Progenitor cell of endocrine pancreas (in vitro differentiated cells): Measurements from ENCODE around the gene NAV2. TPM values are rescaled to one million over a fixed set of nuclear protein-coding genes. Genes with fewer than 3 reads are reported as not detected.

Experiments used
- DNase-seq: peaks from one replicate; pipeline ENCODE4 v3.0.0; 2021; ENCODE audit warnings: low spot score; ENCODE audit not compliant: unreplicated experiment
- H3K27ac Mint-ChIP-seq: 2 replicates; pipeline ENCODE4 v1.8.0; 2021; ENCODE audit warnings: mild to moderate bottlenecking, moderate library complexity, mixed read lengths
- H3K27me3 Mint-ChIP-seq: 2 replicates; pipeline ENCODE4 v1.8.0; 2021; ENCODE audit warnings: mixed read lengths
- H3K36me3 Mint-ChIP-seq: 2 replicates; pipeline ENCODE4 v1.8.0; 2022; ENCODE audit warnings: mixed read lengths; ENCODE audit not compliant: insufficient read depth
- H3K4me1 Mint-ChIP-seq: 2 replicates; pipeline ENCODE4 v1.8.0; 2021; ENCODE audit warnings: low read depth, mixed read lengths
- H3K4me3 Mint-ChIP-seq: 2 replicates; pipeline ENCODE4 v1.8.0; 2021; ENCODE audit warnings: low read depth, mild to moderate bottlenecking, moderate library complexity, mixed read lengths
- H3K9me3 Mint-ChIP-seq: 2 replicates; pipeline ENCODE4 v1.8.0; 2021; ENCODE audit warnings: low read depth, mixed read lengths
- CTCF ChIP-seq: fragments of 200-600 bp; sonication (generic); IDR thresholded peaks from one replicate; pipeline ENCODE4 v1.5.0; 2021; ENCODE audit warnings: antibody characterized with exemption, mild to moderate bottlenecking; ENCODE audit not compliant: unreplicated experiment
- total RNA-seq: library from RNA; stranded (reverse); gene quantifications from 2 replicates; pipeline ENCODE4 v1.2.1, GENCODE V29; 2021

The NAV2 gene
- total RNA-seq, 1 donor from 2014 or later: 88.3 TPM

GRCh38 chr11:20099527-20099926 lies 386.9 kb downstream of the NAV2 start:
- no peak overlapping the region for H3K27ac Mint-ChIP-seq
- no peak for DNase-seq
- H3K9me3 Mint-ChIP-seq: no peaks in the 10 kb centered on the region
- H3K36me3 Mint-ChIP-seq: peaks cover 47% of the 10 kb centered on the region
- no peaks in the 10 kb centered on the region for H3K4me1 Mint-ChIP-seq
- H3K4me3 Mint-ChIP-seq: no peak overlapping the region
- H3K27me3 Mint-ChIP-seq: no peaks in the 10 kb centered on the region
- no peak for TF ChIP-seq CTCF

GRCh38 chr11:20102397-20102796 lies 389.8 kb downstream of the NAV2 start:
- Mint-ChIP-seq H3K4me1 (no peaks in the 10 kb centered on the region), H3K27me3 (no peaks in the 10 kb centered on the region), H3K9me3 (no peaks in the 10 kb centered on the region), H3K36me3 (peaks cover 42% of the 10 kb centered on the region), H3K4me3 (no peak overlapping the region), H3K27ac (peak overlapping the region; percentile 85)
- TF ChIP-seq CTCF: no peak
- no peak for DNase-seq

- Mint-ChIP-seq H3K9me3 (no peaks in the 10 kb centered on the region), H3K27ac (no peak overlapping the region), H3K4me1 (no peaks in the 10 kb centered on the region), H3K4me3 (no peak overlapping the region), H3K36me3 (peaks cover 42% of the 10 kb centered on the region), H3K27me3 (no peaks in the 10 kb centered on the region)
- no peak for DNase-seq
- TF ChIP-seq CTCF: no peak
These were observed 390.6 kb downstream of the NAV2 start for GRCh38 chr11:20103281-20103680.

- no peaks in the 10 kb centered on the region for H3K27me3 Mint-ChIP-seq
- H3K36me3 Mint-ChIP-seq: peaks cover 33% of the 10 kb centered on the region
- no peaks in the 10 kb centered on the region for H3K4me1 Mint-ChIP-seq
- no peak overlapping the region for H3K4me3 Mint-ChIP-seq
- DNase-seq: no peak
- H3K27ac Mint-ChIP-seq: no peak overlapping the region
- TF ChIP-seq CTCF: no peak
- H3K9me3 Mint-ChIP-seq: no peaks in the 10 kb centered on the region
These were observed 392.8 kb downstream of the NAV2 start for GRCh38 chr11:20105427-20105826.

GRCh38 chr11:20109731-20110445 lies 397.3 kb downstream of the NAV2 start:
- no peak for TF ChIP-seq CTCF
- H3K27ac Mint-ChIP-seq: no peak overlapping the region
- H3K27me3 Mint-ChIP-seq: no peaks in the 10 kb centered on the region
- no peak overlapping the region for H3K4me3 Mint-ChIP-seq
- H3K9me3 Mint-ChIP-seq: no peaks in the 10 kb centered on the region
- peaks cover 19% of the 10 kb centered on the region for H3K36me3 Mint-ChIP-seq
- no peak for DNase-seq
- H3K4me1 Mint-ChIP-seq: no peaks in the 10 kb centered on the region
